Measurements from ENCODE around the gene POLG2. TPM values are rescaled to one million over a fixed set of nuclear protein-coding genes. Genes with fewer than 3 reads are reported as not detected.

Gene POLG2
- total and polyA plus RNA-seq, 10 of the 15 experiments (the other 5 are each of a cell fraction or from before 2014, with no cell fraction given), result 10.2 to 27.7 (median 22.2) TPM

GRCh38 chr17:64506576-64507412 is 9.9 kb upstream of the POLG2 start, which contains the start of gene CEP95 (continued):
- TF ChIP-seq, protein P1, sequence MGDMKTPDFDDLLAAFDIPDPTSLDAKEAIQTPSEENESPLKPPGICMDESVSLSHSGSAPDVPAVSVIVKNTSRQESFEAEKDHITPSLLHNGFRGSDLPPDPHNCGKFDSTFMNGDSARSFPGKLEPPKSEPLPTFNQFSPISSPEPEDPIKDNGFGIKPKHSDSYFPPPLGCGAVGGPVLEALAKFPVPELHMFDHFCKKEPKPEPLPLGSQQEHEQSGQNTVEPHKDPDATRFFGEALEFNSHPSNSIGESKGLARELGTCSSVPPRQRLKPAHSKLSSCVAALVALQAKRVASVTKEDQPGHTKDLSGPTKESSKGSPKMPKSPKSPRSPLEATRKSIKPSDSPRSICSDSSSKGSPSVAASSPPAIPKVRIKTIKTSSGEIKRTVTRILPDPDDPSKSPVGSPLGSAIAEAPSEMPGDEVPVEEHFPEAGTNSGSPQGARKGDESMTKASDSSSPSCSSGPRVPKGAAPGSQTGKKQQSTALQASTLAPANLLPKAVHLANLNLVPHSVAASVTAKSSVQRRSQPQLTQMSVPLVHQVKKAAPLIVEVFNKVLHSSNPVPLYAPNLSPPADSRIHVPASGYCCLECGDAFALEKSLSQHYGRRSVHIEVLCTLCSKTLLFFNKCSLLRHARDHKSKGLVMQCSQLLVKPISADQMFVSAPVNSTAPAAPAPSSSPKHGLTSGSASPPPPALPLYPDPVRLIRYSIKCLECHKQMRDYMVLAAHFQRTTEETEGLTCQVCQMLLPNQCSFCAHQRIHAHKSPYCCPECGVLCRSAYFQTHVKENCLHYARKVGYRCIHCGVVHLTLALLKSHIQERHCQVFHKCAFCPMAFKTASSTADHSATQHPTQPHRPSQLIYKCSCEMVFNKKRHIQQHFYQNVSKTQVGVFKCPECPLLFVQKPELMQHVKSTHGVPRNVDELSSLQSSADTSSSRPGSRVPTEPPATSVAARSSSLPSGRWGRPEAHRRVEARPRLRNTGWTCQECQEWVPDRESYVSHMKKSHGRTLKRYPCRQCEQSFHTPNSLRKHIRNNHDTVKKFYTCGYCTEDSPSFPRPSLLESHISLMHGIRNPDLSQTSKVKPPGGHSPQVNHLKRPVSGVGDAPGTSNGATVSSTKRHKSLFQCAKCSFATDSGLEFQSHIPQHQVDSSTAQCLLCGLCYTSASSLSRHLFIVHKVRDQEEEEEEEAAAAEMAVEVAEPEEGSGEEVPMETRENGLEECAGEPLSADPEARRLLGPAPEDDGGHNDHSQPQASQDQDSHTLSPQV (IDR thresholded peaks at IDR 0.05), result peak; percentile 53; the same call in 1 of the 2 replicates
- TF ChIP-seq ATF7 (IDR thresholded peaks at IDR 0.05; ENCODE audit: low read depth) (peak; percentile 74), BRCA1 (IDR thresholded peaks at IDR 0.05; ENCODE audit: low read depth, low read length) (no peak), POLR2AphosphoS5 (IDR thresholded peaks at IDR 0.05; ENCODE audit: low read length) (peak; percentile 50), BCL11A (IDR thresholded peaks at IDR 0.05; ENCODE audit: low read depth, low read length) (no peak), TCF3 (IDR thresholded peaks at IDR 0.05; ENCODE audit: borderline replicate concordance, insufficient read depth, low read depth, low read length) (0 out of 2 replicates have a peak, but pooled peaks have one; percentile 60), CBX3 (IDR thresholded peaks at IDR 0.05; ENCODE audit: borderline replicate concordance, low read depth) (no peak), STAT3 (IDR thresholded peaks at IDR 0.05; ENCODE audit: low read depth, low read length) (no peak), ZNF217 (IDR thresholded peaks at IDR 0.05) (no peak), SPI1 (IDR thresholded peaks at IDR 0.05; ENCODE audit: borderline replicate concordance, insufficient read depth, low read depth, low read length) (peak; percentile 63; the same call in 1 of the 2 replicates), CBX5 (IDR thresholded peaks at IDR 0.05; ENCODE audit: low read depth) (0 out of 2 replicates have a peak, but pooled peaks have one; percentile 47), BHLHE40 (IDR thresholded peaks at IDR 0.05; ENCODE audit: borderline replicate concordance in 1 of 2, low read depth in 2 of 2, low read length in 1 of 2) (peak; percentile 70 to 86), GATAD2B (conservative IDR thresholded peaks at IDR 0.05; ENCODE audit: low read depth) (peak; percentile 82), NFYA (IDR thresholded peaks at IDR 0.05; ENCODE audit: borderline replicate concordance, low read depth, low read length) (no peak), BCL3 (IDR thresholded peaks at IDR 0.05; ENCODE audit: borderline replicate concordance, insufficient read depth, low read depth, low read length, poor library complexity, severe bottlenecking) (peak; percentile 62), SMAD5 (IDR thresholded peaks at IDR 0.05; ENCODE audit: low read depth) (no peak), ZNF384 (IDR thresholded peaks at IDR 0.05; ENCODE audit: borderline replicate concordance, low read depth, low read length) (no peak), MTA3 (IDR thresholded peaks at IDR 0.05; ENCODE audit: borderline replicate concordance, low read length) (no peak), HDAC6 (IDR thresholded peaks at IDR 0.05; ENCODE audit: unreplicated experiment) (no peak), NFYB (IDR thresholded peaks at IDR 0.05; ENCODE audit: insufficient read depth, low read depth, low read length) (peak; percentile 52; the same call in 1 of the 2 replicates), RAD21 (IDR thresholded peaks at IDR 0.05; ENCODE audit: insufficient read depth, low read depth, low read length) (no peak)
- TF ChIP-seq, protein P2, sequence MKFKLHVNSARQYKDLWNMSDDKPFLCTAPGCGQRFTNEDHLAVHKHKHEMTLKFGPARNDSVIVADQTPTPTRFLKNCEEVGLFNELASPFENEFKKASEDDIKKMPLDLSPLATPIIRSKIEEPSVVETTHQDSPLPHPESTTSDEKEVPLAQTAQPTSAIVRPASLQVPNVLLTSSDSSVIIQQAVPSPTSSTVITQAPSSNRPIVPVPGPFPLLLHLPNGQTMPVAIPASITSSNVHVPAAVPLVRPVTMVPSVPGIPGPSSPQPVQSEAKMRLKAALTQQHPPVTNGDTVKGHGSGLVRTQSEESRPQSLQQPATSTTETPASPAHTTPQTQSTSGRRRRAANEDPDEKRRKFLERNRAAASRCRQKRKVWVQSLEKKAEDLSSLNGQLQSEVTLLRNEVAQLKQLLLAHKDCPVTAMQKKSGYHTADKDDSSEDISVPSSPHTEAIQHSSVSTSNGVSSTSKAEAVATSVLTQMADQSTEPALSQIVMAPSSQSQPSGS (IDR thresholded peaks at IDR 0.05; ENCODE audit: low read length), result peak; percentile 49; the same call in 1 of the 2 replicates

All from GM12878 (cell line).